Fibroblast of upper back skin (primary cell): ENCODE results near the gene FLRT3.
A peak's percentile ranks its signal among the peaks of the same experiment; 100 is the strongest.

Source experiments
- DNase-seq: peaks from one replicate; pipeline ENCODE4 v3.0.0-alpha.2; 2013

FLRT3 gene

GRCh38 chr20:14313341-14314020, 23.9 kb downstream of the FLRT3 start:
- DNase-seq, result no peak

DNA sequence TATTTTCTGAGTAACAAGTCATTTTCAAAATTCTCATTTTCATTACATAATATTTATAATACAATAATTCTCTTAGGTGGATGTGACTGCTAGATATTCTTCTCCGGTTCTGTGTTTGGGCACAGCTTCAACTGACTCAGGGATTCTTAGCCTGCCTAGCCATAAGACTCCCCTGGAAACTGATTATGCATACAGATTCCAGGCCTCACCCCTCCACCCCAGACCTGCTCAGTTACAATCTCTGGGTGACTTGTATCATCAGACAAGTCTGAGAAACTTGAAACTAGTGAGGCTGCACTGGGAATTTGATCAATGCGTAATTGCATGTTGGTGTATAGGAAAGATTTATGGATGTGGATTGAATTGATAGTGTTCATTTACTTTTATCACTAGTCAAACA, 25.4 kb downstream of the FLRT3 start:
- DNase-seq, result no peak

DNA sequence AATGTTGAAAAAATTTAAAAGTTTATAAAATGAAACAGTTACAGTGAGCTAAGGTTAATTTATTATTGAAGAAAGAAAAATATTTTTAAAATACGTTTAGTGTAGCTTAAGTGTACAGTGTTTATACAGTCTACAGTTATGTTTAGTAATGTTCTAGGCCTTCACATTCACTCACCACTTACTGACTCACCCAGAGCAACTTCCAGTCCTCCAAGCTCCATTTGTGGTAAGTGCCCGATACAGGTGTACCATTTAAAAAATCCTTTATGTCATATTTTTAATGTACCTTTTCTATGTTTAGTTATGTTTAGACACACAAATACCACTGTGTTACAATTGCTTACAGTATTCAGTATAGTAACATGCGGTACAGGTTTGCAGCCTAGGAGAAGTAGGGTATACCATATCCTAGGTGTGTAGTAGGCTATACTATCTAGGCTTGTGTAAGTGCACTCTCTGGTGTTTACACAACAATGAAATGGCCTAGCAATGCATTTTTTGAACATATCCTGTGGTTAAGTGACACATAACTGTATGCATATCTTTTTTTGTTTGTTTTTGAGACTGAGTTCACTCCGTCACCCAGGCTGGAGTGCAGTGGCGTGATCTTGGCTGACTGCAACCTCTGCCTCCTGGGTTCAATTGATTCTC, 26.3 kb downstream of the FLRT3 start:
- no peak for DNase-seq

DNA sequence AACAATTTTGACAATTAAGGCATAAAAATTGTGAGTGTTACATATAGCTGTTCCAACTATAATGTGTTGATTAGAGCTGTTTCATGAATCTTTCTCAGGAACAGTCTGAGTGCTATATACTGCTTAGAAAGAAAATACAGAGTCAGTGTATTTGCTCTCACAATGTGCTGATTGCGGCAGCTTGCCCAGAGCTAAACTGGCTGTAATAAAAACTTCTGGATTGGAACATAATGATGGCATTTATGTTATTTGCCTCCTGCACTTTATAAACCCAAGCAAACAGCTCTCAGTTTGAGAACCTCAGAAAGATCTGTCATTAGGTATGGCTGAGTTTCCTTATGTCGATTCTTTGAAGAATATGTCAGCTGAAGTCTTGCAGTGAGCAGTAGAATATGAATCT, 29.5 kb downstream of the FLRT3 start:
- no peak for DNase-seq

- no peak for DNase-seq
Observed at GRCh38 chr20:14304472-14304871, 32.9 kb downstream of the FLRT3 start.

DNA sequence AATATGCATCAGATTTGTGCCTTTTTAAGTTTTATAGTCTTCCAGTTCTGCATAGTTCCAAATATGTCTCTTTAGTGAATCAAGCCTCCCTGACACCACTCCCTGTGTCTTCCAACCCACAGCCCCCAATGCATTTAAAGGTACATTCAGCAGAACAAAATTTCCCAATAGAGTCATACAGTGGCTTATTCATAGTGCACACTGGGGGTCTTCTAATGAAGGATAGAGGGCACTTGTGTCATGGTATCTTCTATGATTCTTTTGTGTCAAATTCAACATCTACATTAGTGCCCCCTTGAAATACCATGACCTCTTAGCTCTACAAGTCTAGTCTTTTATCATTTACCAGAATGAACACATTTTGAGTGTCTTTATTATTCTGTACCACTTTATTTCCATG, 33.8 kb downstream of the FLRT3 start:
- no peak for DNase-seq

DNA sequence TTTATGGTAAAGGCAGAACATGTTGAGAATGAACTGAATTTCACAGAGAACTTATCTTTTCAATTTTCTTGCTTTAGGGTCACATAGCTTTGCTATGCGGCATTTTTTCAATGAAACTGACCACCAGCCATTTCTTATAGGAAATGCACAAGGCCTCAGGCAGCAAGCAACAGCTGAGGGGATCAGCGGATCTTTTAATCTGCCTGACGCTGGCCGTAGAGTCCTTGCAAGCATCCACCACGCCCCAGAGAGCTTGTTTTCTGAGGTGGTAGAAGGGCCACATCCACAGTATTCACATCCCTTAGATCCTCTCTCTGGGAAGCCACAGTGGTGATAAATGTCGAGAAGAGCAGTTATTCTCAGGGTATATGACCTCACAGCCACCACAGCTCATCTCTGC, 34.3 kb downstream of the FLRT3 start:
- no peak for DNase-seq

GRCh38 chr20:14299831-14300230, 37.6 kb downstream of the FLRT3 start:
- DNase-seq, result no peak

- no peak for DNase-seq
Observed at GRCh38 chr20:14295770-14296309, 41.6 kb downstream of the FLRT3 start.

DNA sequence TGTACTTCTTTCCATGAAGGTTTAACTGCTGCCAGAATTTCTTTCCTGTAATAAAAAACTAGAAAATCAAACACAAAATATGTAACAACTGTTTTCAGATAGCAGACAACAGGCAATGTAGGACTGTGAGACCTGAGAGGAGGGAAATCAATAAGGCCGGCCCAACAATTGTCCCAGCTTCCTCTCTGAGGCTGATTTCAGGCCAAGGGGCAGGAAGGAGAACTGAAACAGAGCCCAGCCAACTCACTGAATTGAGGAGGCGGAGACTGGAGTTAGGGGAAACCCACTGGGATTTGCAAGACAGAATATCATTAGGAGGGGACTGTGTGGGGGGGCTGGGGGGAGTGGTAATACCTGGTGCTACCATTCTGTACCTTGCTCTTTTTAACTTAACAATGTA, 42.2 kb downstream of the FLRT3 start:
- no peak for DNase-seq

DNA sequence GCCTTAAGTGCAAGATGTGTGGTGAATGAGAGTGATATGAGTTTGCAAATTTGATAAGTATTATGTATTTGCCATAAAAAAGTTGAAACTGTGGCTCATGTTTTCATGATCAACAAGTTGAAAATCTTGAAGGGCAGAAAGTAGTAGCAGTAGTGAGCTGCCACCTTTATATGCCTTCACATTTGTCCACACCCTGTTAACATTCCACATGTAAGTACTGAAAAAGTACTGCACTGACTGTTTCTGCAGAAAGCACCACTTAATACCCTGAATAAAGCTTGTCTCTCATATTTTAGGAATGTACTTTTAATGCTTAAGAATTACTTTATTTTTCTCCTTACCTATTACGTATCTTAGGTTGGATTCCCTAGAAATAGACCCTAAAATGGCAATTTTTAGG, 45.9 kb downstream of the FLRT3 start:
- no peak for DNase-seq

DNA sequence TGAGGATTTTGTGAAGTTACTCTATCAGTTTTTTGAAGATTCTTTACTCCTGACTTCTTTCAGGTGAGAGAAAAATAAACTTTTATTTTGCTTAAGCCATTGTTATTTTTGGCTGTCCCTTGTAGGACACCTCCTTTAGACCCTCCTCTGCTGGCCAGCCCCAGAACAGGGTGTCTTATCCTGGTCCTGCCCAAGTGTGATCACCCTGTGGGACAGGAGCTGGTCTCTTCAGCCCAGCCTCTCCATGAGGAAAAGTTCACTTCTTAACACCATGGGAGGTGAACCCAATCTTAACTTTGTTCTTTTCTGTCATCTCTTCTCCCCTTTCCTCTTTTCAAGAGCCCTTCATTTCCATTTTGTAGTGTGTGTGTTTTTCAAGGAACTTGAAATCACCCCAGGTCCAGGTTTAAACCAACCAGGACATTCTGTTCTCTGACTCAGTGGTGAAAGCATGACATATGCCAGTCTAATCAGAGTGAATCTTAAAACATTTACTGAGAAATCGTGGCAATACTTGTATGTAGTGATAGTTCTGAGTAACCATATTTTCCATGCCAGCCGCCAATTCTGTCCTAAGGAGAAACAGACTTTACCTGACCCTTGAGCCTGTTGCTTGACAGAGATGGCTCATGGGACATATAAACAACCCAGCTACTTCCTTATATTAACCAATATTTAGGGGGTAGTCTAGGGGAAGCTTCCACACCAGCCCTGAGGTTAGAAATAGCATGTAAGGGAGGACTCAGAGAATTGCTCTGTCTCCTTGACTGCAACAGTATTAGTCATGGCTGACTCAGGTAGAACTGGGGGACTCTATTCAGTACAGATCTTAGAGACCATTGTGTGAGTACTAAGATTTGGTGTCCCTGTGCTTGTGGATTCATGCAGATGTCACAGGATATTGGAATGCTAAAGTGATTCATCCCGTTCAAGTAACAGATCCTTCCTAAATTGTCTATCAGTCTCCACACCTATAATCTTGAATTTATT, 48.8 kb downstream of the FLRT3 start:
- DNase-seq, result peak; percentile 55

DNA sequence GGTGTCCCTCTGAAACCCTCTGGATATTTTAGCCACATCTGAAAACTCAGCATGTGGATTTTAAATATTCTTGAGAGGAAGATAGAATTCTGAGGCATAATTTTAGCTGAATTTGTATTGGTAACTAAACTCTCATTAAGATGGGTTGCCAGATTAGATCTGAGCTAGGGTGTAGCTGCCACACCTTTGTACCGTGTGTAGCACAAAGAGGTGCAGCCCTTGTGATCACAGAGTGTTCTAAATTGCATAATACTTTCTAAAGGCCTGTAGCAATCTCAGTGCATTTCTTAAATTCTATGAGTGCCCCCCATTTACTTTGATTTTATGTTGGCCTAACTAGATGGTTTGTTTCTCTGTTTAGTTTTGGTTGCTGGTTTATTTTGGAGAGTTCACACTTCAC, 53.0 kb downstream of the FLRT3 start:
- no peak for DNase-seq

- no peak for DNase-seq
Observed at GRCh38 chr20:14282140-14282539, 55.3 kb downstream of the FLRT3 start.
